Measurements from ENCODE around the gene C19orf33.
"Not testable (repeated sequence)": the region's sequence is repeated elsewhere in the genome, so short reads cannot be mapped to it uniquely, and the experiment has no call there.

Gene C19orf33

GRCh38 chr19:38309615-38310278, 5.7 kb downstream of the C19orf33 start:
- DNase-seq = no peak

DNA sequence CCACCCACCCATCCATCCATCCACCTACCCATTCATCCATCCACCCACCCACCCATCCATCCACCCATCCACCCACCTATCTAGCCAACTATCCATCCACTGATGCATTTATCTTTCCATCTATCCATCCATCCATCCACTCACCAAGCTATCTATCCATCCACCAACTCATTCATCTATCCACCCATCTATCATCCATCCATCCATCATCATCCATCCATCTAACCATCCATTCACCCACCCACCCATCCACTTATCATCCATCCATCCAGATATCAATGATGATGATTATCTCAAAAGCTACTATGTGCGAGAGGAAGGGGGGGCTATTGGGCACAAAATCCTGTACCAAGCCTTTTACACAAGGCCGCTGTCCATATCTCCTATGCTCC, 6.2 kb downstream of the C19orf33 start:
- no peak for DNase-seq

- no peak for DNase-seq
Measured at GRCh38 chr19:38310986-38311385, 6.9 kb downstream of the C19orf33 start.

DNA sequence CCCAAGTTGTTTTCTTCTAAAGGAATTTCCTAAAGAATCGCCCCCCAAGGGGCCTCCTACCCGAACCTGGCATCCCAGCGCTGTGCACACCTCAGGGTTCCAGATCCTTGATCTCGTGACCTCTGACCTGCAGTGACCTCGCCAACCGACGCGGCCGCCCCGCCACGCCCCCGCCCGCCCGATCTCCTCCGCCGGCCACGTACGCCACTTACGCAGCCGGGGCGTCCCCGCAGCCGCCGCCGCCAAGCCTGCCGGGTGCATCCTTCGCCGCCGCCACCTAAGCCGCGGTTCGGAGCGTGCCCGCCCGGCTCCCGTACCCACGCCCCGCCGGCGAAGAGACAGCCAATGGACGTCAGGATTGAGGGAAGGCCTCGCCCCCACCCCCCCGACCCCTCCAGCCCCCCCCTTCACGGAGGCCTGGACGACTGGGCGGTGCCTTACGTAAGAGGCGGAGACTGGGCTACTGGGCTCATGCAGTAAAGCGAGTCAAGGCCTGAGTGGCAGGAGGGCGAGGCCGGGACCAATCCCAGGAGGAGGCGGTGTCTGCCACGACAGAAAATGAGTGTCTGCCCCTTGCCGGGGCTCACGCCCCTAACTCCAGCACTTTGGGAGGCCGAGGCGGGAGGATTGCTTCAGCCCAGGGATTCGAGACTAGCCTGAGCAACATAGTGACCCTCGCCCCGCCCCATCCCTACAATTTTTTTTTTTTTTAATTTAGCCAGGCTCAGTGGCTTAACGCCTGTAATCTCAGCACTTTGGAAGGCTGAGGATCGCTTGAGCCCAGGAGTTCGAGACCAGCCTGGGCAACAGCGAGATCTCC, 11.8 kb downstream of the C19orf33 start, which contains the start of gene YIF1B:
Gene YIF1B, minus strand, starts transcription at position 291 of the 820 bp plus-strand sequence. Its CDS starts 30 bp downstream, at position 261.
- DNase-seq = peak; percentile 98

DNA sequence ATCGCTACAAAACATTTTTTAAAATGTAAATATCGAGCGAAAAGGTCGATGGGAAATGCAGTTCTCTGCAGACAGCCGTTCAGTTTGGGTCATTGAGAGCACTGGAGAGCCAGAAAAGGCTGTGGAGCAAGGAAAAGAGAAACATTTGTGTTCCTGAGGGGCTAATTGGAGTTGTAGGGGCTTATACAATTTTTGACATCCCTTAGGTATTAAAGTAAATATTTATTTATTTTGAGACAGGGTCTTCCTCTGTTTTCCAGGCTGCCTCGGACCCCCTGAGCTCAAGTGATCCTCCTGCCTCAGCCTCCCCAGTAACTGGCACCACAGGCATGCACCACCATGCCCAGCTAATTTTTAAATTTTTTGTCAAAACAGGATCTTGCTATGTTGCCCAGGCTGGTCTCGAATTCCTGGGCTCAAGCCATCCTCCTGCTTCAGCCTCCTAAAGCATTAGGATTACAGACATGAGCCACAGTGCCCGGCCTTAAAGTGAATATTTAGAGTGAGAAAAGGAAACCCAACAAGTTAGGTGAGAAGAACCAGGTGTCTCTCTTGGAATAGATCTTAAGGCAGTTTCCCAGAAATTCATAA, 12.5 kb downstream of the C19orf33 start:
- no peak for DNase-seq

GRCh38 chr19:38317104-38317612, 13.1 kb downstream of the C19orf33 start:
- DNase-seq = peak; percentile 51

- no peak for DNase-seq
Measured at GRCh38 chr19:38318660-38319059, 14.6 kb downstream of the C19orf33 start.

DNA sequence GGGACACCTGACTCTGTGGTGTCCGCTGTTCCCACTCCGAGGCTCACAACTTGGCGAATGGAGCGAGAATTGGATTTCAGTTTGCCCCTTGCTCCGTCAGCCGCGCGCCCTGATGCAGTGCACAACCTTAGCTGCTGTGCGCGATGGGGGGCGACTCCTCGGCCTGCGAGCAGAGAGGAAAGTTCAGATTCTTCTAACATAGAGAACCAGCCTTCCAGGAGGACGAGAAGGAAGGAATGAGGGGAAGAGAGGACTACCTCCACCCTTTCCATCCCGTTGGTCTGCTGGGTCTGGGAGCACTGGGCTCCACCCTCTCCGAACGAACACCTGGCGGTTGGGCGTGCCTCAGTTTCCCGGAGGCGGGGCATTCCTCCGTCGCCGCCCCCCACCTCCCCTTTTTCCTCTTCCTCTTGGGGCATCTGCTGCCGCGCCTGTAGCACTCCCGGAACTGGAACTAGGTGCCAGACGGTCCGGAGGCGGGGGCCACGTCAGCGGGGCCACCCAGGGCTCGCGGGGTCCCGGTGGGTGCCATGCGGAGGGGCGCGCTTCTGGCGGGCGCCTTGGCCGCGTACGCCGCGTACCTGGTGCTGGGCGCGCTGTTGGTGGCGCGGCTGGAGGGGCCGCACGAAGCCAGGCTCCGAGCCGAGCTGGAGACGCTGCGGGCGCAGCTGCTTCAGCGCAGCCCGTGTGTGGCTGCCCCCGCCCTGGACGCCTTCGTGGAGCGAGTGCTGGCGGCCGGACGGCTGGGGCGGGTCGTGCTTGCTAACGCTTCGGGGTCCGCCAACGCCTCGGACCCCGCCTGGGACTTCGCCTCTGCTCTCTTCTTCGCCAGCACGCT, 15.6 kb downstream of the C19orf33 start, which contains the start of gene KCNK6:
Gene KCNK6, plus strand, starts transcription at position 425 of the 838 bp plus-strand sequence. Its CDS starts 106 bp downstream, at position 531.
- peak; percentile 56 for DNase-seq

DNA sequence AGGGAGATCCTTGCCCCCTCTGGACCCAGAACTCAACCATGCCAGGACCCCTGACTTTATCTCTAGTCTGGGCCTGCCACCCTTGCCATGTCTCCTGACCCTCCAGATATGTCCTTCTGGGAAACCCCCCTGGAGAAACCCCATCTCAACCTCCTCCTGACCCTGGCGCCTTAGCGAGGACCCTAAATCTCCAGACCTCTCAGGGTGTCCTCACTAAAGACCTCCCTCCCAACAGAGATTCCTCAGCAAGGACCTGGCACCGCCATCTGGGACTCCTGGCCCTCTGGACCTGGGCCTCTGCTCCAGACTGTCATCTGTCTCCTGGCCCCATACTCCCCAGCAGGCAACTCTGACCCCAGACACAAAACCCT, 16.9 kb downstream of the C19orf33 start:
- no peak for DNase-seq

- DNase-seq = no peak
Measured at GRCh38 chr19:38321646-38322196, 17.7 kb downstream of the C19orf33 start.

DNA sequence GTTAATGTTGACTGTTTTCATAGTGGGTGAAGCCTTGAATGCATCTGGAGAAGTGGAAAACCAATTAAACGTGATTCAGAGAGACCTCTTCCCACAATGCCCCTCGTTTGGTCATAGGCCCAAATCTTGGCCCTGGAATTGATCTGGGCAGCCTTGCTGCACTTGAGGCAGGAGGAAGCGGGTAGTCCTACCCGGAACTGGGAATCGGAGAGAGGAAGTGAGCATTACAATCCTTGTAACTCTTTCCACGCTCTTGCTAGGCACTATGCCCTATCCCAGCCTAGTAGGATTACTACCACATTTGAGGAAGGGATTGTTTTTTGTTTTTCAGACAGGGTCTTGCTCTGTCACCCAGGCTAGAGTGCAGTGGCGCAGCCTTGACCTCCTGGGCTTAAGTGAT, 19.2 kb downstream of the C19orf33 start:
- no peak for DNase-seq

GRCh38 chr19:38324431-38324830, 20.4 kb downstream of the C19orf33 start:
- no peak for DNase-seq

GRCh38 chr19:38326591-38326990, 22.5 kb downstream of the C19orf33 start:
- no peak for DNase-seq

DNA sequence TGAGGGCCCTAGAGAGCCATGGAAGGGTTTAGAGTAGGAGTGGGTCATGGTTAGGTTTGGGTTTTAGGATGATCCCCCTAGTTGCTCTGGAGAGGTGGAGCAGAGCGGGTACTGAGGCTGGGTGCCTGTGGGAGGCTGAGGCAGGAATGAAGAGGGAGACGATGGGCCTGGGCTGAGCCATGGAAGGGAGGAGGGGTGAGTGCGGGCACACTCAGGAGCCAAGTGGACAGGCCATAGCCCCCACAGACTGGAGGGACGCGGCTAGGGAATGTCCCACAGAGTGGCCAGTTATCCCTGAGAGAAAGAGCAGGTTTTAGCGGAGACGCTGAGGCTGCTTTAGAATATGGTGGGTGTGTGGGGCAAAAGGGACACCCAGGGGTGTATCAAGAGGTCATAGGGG, 25.6 kb downstream of the C19orf33 start:
- no peak for DNase-seq

GRCh38 chr19:38331728-38332127, 27.7 kb downstream of the C19orf33 start:
- no peak for DNase-seq

- DNase-seq = no peak
Measured at GRCh38 chr19:38333245-38333644, 29.2 kb downstream of the C19orf33 start.

DNA sequence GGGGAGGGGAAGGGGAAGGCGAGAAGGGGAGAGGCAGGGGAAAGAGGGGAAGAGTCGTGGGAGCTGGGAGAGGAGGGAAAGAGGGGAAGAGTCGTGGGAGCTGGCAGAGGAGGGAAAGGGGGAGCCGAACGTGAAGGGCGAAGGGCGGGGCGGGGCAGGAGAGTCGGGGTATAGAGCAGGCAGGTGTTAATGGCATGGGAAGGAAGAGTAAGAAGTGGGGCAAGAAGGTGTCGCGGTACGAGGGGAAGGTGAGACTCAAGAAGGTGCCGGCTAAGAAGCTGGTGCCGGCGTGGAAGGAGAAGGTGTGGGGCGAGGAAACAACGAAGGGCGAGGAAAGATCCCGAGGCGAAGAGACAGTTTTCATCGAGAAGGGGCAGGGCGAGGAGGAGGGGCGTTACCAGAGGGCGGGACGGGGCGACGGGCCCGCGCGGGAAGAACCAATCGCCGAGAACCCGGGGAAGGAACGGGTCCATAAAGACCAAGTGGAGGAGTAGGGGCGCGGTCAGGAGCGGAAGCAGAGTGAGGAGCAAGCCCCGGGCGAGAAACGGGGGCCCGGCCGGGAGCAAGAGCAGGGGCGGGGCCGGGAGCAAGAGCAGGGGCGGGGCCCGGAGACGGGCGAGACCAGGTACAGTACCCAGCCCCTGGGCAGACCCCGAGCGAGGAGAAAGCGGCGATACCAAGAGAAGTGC, 32.0 kb downstream of the C19orf33 start:
- DNase-seq = peak; percentile 96

- DNase-seq = peak; percentile 97
Measured at GRCh38 chr19:38336638-38337359, 32.7 kb downstream of the C19orf33 start.

DNA sequence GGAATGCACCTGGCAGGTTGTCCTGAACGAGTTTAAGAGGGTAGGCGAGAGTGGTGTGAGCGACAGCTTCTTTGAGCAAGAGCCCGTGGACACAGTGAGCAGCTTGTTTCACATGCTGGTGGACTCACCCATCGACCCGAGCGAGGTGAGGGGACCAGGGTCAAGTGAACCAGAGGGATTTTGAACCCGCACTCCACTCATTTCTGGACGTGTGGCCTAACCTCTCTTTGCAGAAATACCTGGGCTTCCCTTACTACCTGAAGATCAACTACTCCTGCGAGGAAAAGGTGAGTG, 33.3 kb downstream of the C19orf33 start:
- DNase-seq = no peak

GRCh38 chr19:38339011-38339410, 35.0 kb downstream of the C19orf33 start:
- DNase-seq = not testable (repeated sequence)

DNA sequence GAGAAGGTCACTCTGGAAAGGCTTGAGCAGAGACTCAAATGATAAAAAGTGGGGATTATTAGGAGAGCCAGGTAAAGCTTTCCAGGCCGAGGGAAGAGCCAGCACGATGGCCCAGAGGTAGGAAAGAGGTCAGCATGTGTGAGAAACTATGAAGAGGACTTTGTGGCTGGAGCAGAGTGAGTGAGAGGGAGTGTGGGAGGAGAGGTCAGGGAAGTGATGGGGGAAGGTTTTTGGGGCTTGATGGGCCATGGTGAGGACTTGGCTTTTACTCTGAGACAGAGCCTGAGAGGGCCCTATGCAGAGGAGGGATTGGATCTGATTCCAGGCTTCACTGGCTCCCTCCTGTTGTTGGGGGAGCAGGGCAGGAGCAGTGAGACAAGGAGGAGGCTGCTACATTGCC, 36.9 kb downstream of the C19orf33 start:
- DNase-seq = no peak

All from CD4-positive, alpha-beta T cell treated with Interleukin-17A for 1 hour (primary cell).